OCI-LY3 (cell line): ENCODE data around the gene RPL9.

Experiments used
- EZH2phosphoT487 ChIP-seq: fragments of 200-600 bp; shearing (Covaris generic); IDR thresholded peaks from 2 replicates; pipeline ENCODE4 v1.6.1; 2018; ENCODE audit warnings: antibody characterized with exemption, mixed run types, low read depth
- TF ChIP-seq, protein P1 (sequence below): fragments of 200-600, 300-600 bp; sonication (generic); IDR thresholded peaks from 2 replicates; pipeline ENCODE4 v1.5.1; 2014; ENCODE audit warnings: antibody characterized with exemption, low read length, low read depth

DNA sequence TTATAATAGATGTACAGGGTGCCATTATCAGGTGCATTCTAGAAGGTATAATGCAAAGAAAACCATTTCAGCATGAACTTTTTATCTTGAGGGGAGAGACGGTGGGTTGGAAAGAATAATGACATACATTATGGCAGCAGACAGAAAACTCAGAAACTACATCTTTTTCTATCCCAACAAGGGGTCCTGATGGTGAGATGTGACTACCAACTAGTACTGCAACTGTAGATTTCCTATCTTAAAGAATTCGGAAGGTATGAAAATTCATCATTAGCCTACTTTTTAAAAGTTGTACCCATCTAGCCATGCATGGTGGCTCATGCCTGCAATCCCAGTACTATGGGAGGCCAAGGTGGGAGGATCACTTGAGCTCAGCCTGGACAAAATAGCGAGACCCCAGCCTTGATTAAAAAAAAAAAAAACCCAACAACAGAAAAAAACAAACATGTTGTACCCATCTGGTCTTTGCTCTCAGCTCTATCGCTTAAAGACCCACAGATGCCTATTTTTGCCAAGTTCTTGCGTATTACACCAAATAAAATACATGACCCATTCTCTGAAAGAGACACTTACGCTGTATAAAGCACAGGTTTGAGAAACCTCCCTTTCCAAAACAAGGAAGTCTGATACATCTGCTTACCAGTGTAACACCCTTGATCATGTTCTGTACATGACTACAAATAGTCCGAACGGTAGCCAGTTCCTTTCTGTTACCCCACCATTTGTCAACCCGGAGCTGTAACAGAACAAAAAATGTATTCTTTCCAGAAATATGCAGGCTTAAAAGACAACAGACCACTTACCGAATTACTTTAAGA, 1.6 kb downstream of the RPL9 start:
- TF ChIP-seq, protein P1, sequence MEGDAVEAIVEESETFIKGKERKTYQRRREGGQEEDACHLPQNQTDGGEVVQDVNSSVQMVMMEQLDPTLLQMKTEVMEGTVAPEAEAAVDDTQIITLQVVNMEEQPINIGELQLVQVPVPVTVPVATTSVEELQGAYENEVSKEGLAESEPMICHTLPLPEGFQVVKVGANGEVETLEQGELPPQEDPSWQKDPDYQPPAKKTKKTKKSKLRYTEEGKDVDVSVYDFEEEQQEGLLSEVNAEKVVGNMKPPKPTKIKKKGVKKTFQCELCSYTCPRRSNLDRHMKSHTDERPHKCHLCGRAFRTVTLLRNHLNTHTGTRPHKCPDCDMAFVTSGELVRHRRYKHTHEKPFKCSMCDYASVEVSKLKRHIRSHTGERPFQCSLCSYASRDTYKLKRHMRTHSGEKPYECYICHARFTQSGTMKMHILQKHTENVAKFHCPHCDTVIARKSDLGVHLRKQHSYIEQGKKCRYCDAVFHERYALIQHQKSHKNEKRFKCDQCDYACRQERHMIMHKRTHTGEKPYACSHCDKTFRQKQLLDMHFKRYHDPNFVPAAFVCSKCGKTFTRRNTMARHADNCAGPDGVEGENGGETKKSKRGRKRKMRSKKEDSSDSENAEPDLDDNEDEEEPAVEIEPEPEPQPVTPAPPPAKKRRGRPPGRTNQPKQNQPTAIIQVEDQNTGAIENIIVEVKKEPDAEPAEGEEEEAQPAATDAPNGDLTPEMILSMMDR: no peak
- no peak for TF ChIP-seq EZH2phosphoT487
